Neural crest cell (in vitro differentiated cells): ENCODE measurements around the gene UBE3B. TPM values are rescaled to one million over a fixed set of nuclear protein-coding genes. Genes with fewer than 3 reads are reported as not detected.

Source experiments
- DNase-seq: peaks from one replicate; pipeline ENCODE4 v3.0.0; 2021; ENCODE audit warnings: low read depth, mixed read lengths, low spot score
- H3K27ac Mint-ChIP-seq: one replicate; pipeline ENCODE4 v1.8.0; 2021; ENCODE audit warnings: mild to moderate bottlenecking, mixed read lengths; ENCODE audit not compliant: unreplicated experiment
- H3K27me3 Mint-ChIP-seq: 2 replicates; pipeline ENCODE4 v1.8.0; 2021; ENCODE audit warnings: low read depth, mild to moderate bottlenecking, mixed read lengths
- H3K36me3 Mint-ChIP-seq: 2 replicates; pipeline ENCODE4 v1.8.0; 2021; ENCODE audit warnings: low read depth, mild to moderate bottlenecking, mixed read lengths
- H3K4me1 Mint-ChIP-seq: 2 replicates; pipeline ENCODE4 v1.8.0; 2021; ENCODE audit warnings: mixed read lengths
- H3K4me3 Mint-ChIP-seq: one replicate; pipeline ENCODE4 v1.8.0; 2021; ENCODE audit warnings: mild to moderate bottlenecking, mixed read lengths
- H3K9me3 Mint-ChIP-seq: 2 replicates; pipeline ENCODE4 v1.8.0; 2021; ENCODE audit warnings: mixed read lengths
- CTCF ChIP-seq: fragments of 200-600 bp; sonication (generic); conservative IDR thresholded peaks from 2 replicates; pipeline ENCODE4 v1.5.0; 2021; ENCODE audit warnings: antibody characterized with exemption, mild to moderate bottlenecking
- total RNA-seq: library from RNA; stranded (reverse); gene quantifications from 2 replicates; pipeline ENCODE4 v1.2.1, GENCODE V29; 2021

The UBE3B gene
- total RNA-seq, 1 donor from 2014 or later, result 35.9 TPM

GRCh38 chr12:109503611-109504010 lies 26.2 kb downstream of the UBE3B start:
- no peak for DNase-seq
- no peak for TF ChIP-seq CTCF
- Mint-ChIP-seq H3K9me3 (no peaks in the 10 kb centered on the region), H3K4me1 (no peaks in the 10 kb centered on the region), H3K27ac (no peak overlapping the region), H3K27me3 (no peaks in the 10 kb centered on the region), H3K4me3 (no peak overlapping the region), H3K36me3 (peaks cover 8% of the 10 kb centered on the region)

- TF ChIP-seq CTCF, result no peak
- Mint-ChIP-seq H3K4me1 (no peaks in the 10 kb centered on the region), H3K27ac (peak overlapping the region; percentile 51), H3K9me3 (no peaks in the 10 kb centered on the region), H3K36me3 (peaks cover 8% of the 10 kb centered on the region), H3K4me3 (no peak overlapping the region), H3K27me3 (no peaks in the 10 kb centered on the region)
- DNase-seq, result no peak
These were observed 26.6 kb downstream of the UBE3B start for GRCh38 chr12:109504068-109504467.

- Mint-ChIP-seq H3K27ac (no peak overlapping the region), H3K9me3 (no peaks in the 10 kb centered on the region), H3K36me3 (peaks cover 4% of the 10 kb centered on the region), H3K4me3 (no peak overlapping the region), H3K27me3 (no peaks in the 10 kb centered on the region), H3K4me1 (no peaks in the 10 kb centered on the region)
- no peak for TF ChIP-seq CTCF
- no peak for DNase-seq
These were observed 32.8 kb downstream of the UBE3B start for GRCh38 chr12:109510196-109510595.

GRCh38 chr12:109512608-109513007 lies 35.2 kb downstream of the UBE3B start:
- H3K27ac Mint-ChIP-seq, result no peak overlapping the region
- H3K27me3 Mint-ChIP-seq, result no peaks in the 10 kb centered on the region
- DNase-seq, result no peak
- H3K9me3 Mint-ChIP-seq, result no peaks in the 10 kb centered on the region
- H3K36me3 Mint-ChIP-seq, result peaks cover 4% of the 10 kb centered on the region
- no peak overlapping the region for H3K4me3 Mint-ChIP-seq
- TF ChIP-seq CTCF, result no peak
- no peaks in the 10 kb centered on the region for H3K4me1 Mint-ChIP-seq

- peaks cover 4% of the 10 kb centered on the region for H3K36me3 Mint-ChIP-seq
- peak overlapping the region; percentile 39 for H3K27ac Mint-ChIP-seq
These were observed 35.6 kb downstream of the UBE3B start for GRCh38 chr12:109513051-109513450.

More at GRCh38 chr12:109513051-109513450, 35.6 kb downstream of the UBE3B start:
- no peak overlapping the region for H3K4me3 Mint-ChIP-seq
- no peak for TF ChIP-seq CTCF
- no peaks in the 10 kb centered on the region for H3K27me3 Mint-ChIP-seq
- H3K4me1 Mint-ChIP-seq, result no peaks in the 10 kb centered on the region
- no peaks in the 10 kb centered on the region for H3K9me3 Mint-ChIP-seq
- DNase-seq, result no peak
